ENCODE results near the gene FLNB.

FLNB gene

DNA sequence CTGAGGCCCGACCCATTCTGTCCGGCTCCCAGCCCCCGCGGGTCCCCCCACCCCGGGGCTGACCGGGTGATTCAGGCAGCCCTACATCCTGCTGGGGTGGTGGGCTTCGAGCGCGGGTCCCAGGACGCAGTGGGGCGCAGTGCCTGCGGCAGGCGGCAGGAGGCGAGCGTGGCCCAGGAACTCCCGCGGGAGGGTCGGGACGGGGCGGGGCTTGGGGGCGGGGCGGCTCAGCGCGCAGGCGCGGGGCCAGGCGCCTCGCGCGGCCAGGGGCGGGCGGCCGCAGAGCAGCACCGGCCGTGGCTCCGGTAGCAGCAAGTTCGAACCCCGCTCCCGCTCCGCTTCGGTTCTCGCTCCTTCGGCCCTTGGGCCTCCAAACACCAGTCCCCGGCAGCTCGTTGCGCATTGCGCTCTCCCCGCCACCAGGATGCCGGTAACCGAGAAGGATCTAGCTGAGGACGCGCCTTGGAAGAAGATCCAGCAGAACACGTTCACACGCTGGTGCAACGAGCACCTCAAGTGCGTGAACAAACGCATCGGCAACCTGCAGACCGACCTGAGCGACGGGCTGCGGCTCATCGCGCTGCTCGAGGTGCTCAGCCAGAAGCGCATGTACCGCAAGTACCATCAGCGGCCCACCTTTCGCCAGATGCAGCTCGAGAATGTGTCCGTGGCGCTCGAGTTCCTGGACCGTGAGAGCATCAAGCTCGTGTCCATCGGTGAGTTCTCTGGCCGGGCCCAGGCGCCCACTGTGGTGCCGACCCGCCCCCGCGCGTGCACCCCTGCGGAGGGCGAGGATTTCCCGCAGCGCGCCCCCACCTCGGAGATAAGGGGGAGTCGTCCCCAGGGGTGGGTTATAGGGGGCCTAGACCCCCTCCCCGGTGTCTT, at the start of gene FLNB:
FLNB (plus strand) TSS at position 282 of the 885 bp plus-strand sequence; CDS start at position 425, 143 bp downstream.
- DNase-seq: peak; percentile 57 to 77

- no peak for DNase-seq
These were observed 49.4 kb upstream of the FLNB start for GRCh38 chr3:57958642-57959422.

GRCh38 chr3:57959423-57960173, 48.6 kb upstream of the FLNB start:
- no peak for DNase-seq

DNA sequence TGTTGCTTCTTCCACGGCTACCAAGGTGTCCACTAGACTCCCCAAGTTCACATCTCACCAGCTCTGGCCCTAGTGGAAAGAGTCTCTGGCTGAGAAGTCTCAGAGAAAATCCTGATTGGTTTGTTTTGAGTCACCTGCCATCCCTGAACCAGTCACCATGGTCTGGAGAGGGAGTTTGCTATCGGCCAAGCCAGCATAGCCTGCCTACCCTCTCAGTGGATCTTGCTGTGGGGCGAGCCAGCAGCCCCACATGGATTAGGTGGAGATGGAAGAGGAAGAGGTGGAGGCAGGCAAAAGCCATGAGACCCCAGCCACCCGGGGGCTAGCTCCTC, 48.1 kb upstream of the FLNB start:
- no peak for DNase-seq

GRCh38 chr3:57961177-57961827, 46.9 kb upstream of the FLNB start:
- DNase-seq: no peak

- DNase-seq: peak; percentile 62 to 81
These were observed 46.3 kb upstream of the FLNB start for GRCh38 chr3:57961828-57962447.

- no peak for DNase-seq
These were observed 45.8 kb upstream of the FLNB start for GRCh38 chr3:57962448-57962834.

DNA sequence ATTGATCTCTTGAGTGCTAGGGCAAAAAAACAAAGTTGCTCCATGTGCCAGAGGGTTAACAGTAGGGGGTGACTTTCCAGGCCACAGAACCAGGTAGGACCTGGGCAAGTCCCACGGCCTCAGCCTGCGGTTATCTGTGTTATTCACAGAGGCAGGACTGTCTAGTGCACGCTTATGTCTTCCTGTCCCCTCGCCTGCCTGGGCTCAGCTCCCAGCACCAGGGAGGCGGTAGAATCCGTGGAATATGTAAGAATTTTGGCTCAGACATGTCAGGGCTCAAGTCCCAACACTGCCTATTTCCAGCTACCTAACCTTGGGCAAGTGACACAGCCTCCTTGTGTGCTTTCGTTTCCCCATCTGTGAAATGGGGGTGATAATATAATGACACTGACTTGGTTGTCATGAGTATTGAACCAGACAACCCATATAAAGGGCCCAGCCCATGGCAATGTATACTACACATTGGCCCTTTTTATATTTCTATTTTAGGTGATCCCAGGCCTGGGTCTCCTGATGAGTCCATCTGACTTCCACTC, 44.3 kb upstream of the FLNB start:
- DNase-seq: no peak

- no peak for DNase-seq
These were observed 41.4 kb upstream of the FLNB start for GRCh38 chr3:57966829-57967228.

DNA sequence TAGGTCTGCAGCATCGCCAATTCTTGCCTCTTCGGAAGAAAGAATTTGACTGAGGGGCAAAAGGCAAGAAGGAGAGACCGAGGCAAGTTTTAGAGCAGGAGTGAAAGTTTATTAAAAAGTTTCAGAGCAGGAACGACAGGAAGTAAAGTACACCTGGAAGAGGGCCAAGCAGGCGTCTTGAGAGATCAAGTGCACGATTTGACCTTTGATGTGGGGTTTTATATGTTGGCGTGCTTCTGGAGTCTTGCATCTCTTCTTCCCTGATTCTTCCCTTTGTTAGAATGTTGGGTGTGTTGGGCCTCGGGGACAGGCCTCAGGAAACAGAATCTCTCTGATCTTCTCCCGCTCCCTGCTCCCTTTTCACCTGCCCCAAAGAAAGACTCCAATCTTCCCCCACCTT, 40.6 kb upstream of the FLNB start:
- no peak for DNase-seq

GRCh38 chr3:57968501-57968900, 39.7 kb upstream of the FLNB start:
- DNase-seq: no peak

- DNase-seq: no peak
These were observed 36.2 kb upstream of the FLNB start for GRCh38 chr3:57971975-57972374.

- no peak for DNase-seq
These were observed 35.6 kb upstream of the FLNB start for GRCh38 chr3:57972531-57973111.

DNA sequence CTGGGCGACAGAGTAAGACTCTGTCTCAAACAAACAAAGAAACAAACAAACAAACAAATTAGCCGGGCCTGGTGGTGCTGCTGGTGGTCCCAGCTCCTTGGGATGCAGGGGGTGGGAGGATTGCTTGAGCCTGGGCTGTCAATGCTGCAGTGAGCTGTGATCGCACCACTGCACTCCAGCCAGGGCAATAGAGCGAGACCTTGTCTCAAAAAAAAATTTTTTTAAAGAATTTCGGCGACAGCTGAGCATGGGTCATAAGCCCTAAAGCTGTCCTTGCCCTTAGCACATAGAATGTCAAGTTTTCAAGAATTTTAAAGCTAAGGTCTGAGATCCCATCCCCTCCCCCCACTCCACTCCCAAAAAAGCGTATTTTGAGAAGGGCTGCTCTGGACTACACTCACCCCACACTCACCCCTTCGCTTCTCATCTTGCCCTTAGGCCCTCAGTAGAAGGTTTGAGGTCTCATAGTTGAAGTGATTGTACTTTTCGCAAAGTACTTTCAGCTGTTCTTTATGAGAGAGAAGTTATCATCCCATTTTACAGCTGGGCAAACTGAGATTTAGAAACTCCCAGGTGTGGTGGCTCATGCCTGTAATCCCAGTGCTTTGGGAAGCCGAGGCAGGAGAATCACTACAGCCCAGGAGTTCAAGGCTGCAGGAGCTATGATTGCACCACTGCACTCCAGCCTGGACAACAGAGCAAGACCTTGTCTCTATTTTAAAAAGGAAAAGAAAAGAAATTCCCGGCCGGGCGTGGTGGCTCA, 34.3 kb upstream of the FLNB start:
- DNase-seq: no peak

DNA sequence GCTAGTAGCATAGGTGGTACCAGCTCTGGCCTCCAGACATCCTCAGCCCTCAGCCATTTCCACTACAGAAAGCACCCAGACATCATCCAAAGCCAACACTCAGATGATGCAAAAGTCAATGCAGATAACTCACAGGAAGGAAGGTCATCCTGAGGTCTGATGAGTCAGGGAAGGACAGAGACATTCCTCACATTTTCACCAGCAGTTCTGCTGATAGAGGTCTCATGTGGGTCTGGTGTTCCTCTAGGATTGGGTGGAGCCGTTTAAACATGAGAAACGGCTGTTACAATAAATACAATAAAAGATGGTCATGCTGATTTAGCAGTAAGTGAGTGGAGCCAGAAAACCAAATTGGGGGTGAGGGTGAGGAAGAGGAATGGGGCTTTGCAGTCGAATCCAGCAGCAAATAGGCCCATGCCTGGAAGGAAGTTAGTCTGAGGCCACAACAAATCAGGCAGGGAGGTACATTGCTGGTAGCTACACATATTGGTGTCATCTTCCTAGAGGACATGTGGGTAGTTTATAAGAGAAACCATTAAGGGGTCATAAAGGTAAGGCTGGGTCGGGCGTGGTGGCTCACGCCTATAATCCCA, 33.3 kb upstream of the FLNB start:
- DNase-seq: no peak

- no peak for DNase-seq
These were observed 30.4 kb upstream of the FLNB start for GRCh38 chr3:57977818-57978235.

DNA sequence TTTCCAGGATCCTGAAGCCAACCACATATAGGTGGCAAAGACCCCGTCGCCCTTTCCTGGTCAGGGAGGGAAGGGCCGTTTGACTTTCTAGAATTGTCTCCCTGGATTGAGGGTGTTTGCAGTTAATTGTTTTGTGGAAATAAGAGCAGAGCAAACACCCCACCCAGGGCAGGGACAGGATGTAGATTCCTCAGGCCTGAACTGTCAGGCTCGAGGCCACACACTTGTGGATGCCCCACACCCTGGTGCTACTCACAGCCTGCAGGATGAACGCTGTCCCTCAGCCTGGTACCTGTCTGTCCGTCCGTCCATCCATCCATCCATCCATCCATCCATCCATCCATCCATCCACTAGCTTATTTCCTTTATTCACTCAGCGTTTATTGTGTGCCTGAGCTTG, 29.9 kb upstream of the FLNB start:
- no peak for DNase-seq

DNA sequence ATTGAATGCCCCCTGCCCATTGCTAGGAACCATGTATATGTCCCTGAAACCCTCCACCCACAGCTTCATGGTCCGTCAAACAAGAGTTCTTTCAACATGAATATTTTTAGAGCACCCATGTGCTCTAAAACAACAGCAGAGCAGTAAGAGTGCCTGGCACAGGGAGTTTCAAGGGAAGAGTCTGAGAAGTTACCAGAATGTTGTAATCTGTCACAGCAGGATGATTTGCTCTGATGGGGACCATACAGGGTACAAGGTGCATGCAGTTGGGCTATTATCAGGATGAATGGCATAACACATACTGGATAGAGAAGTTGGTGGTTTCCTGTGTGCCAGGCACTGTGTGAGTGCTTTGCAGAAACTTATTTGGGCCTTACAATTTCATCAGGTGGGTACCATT, 27.8 kb upstream of the FLNB start:
- DNase-seq: no peak

- DNase-seq: no peak
These were observed 26.6 kb upstream of the FLNB start for GRCh38 chr3:57981483-57982087.
